Measurements from ENCODE around the gene PGS1.

GRCh38 chr17:78348055-78348770 lies 30.2 kb upstream of the PGS1 start:
- TF ChIP-seq CTCF (IDR thresholded peaks at IDR 0.05) = no peak
- no peak for TF ChIP-seq POLR2A (IDR thresholded peaks at IDR 0.05)
- no peak for TF ChIP-seq POLR2AphosphoS5 (IDR thresholded peaks at IDR 0.05)
- no peak for TF ChIP-seq EP300 (IDR thresholded peaks at IDR 0.05)
